H1 (cell line): ENCODE results near the gene NPS. TPM values are rescaled to one million over a fixed set of nuclear protein-coding genes. Genes with fewer than 3 reads are reported as not detected.

Experiments
- CTCF ChIA-PET: fragments of 300-600 bp; sonication (Branson Sonifier 250); formaldehyde crosslinking; loops from one replicate; lab custom pipeline; 2021; ENCODE audit not compliant: partially characterized antibody; lab: Charles Lee
- POLR2A ChIA-PET: fragments of 300-600 bp; sonication (Branson Sonifier 250); formaldehyde crosslinking; loops from one replicate; lab custom pipeline; 2021; ENCODE audit warnings: inconsistent platforms; ENCODE audit not compliant: partially characterized antibody; lab: Charles Lee
- DNase-seq, 2 experiments: peaks; one replicate each; pipeline versions ENCODE4 v3.0.0 to v3.0.0-alpha.2; 2010 to 2022; ENCODE audit warnings: low spot score in 2 of 2, low read depth in 1 of 2, mixed read lengths in 1 of 2
- FAIRE-seq: peaks from 2 replicates; lab custom pipeline; 2011; peaks lifted over from hg19 to GRCh38; lab: Jason Lieb, UNC
- H2AFZ ChIP-seq: 2 replicates; pipeline ENCODE4 v1.8.1; 2012; ENCODE audit warnings: low read length, inconsistent platforms
- H2AK5ac ChIP-seq: 2 replicates; pipeline ENCODE4 v1.6.1; 2013; ENCODE audit warnings: low read depth, low read length
- H2BK120ac ChIP-seq: replicated peaks from 2 replicates; pipeline ENCODE3; 2013; ENCODE audit warnings: low read depth, low read length, inconsistent platforms
- H2BK12ac ChIP-seq: 2 replicates; pipeline ENCODE4 v1.6.1; 2013; ENCODE audit warnings: low read depth, low read length
- H2BK15ac ChIP-seq: 2 replicates; pipeline ENCODE4 v1.6.1; 2013; ENCODE audit warnings: low read length
- H2BK20ac ChIP-seq: 2 replicates; pipeline ENCODE4 v1.6.1; 2013; ENCODE audit warnings: low read length
- H2BK5ac ChIP-seq: 2 replicates; pipeline ENCODE4 v1.6.1; 2013; ENCODE audit warnings: low read depth, low read length
- H3K14ac ChIP-seq: 2 replicates; pipeline ENCODE4 v1.6.1; 2013; ENCODE audit warnings: inconsistent platforms; ENCODE audit not compliant: insufficient read length
- H3K18ac ChIP-seq: 2 replicates; pipeline ENCODE4 v1.6.1; 2013; ENCODE audit warnings: low read length; ENCODE audit errors: extremely low read depth
- H3K23ac ChIP-seq: 2 replicates; pipeline ENCODE4 v1.6.1; 2013; ENCODE audit warnings: inconsistent platforms; ENCODE audit not compliant: insufficient read length
- H3K23me2 ChIP-seq: 2 replicates; pipeline ENCODE4 v1.6.1; 2013; ENCODE audit warnings: low read depth, low read length
- H3K27ac ChIP-seq: 2 replicates; pipeline ENCODE4 v1.6.1; 2011; ENCODE audit warnings: low read depth, low read length, inconsistent platforms
- H3K27me3 ChIP-seq, 4 experiments: replicated peaks in 1 of 4; 1 replicate in 1 of 4; 2 replicates in 3 of 4; pipeline versions ENCODE4 v1.6.1 to v1.8.1; 2011 to 2013; ENCODE audit warnings: low read length in 3 of 4, mild to moderate bottlenecking in 3 of 4, inconsistent platforms in 2 of 4, mixed read lengths in 2 of 4, moderate library complexity in 1 of 4; ENCODE audit not compliant: control insufficient read depth in 3 of 4, insufficient read depth in 3 of 4; ENCODE audit errors: extremely low read depth in 1 of 4
- H3K36me3 ChIP-seq, 4 experiments: 2 replicates each; pipeline versions ENCODE4 v1.6.1 to v1.8.1; 2011 to 2013; ENCODE audit warnings: mild to moderate bottlenecking in 4 of 4, low read length in 3 of 4, moderate library complexity in 2 of 4, control low read depth in 1 of 4, inconsistent platforms in 1 of 4; ENCODE audit not compliant: insufficient read depth in 4 of 4, control insufficient read depth in 2 of 4
- H3K4ac ChIP-seq: replicated peaks from 2 replicates; pipeline ENCODE3; 2013; ENCODE audit warnings: low read length, low read depth, mixed read lengths, inconsistent platforms; ENCODE audit not compliant: insufficient read length
- H3K4me1 ChIP-seq, 4 experiments: replicated peaks in 1 of 4; 1 replicate in 1 of 4; 2 replicates in 3 of 4; pipeline versions ENCODE4 v1.6.1 to v1.8.1; 2011 to 2013; ENCODE audit warnings: low read length in 3 of 4, inconsistent platforms in 2 of 4, mixed read lengths in 1 of 4; ENCODE audit not compliant: insufficient read depth in 4 of 4, control insufficient read depth in 3 of 4
- H3K4me2 ChIP-seq, 2 experiments: 2 replicates each; pipeline versions ENCODE4 v1.6.1 to v1.8.1; 2011 to 2013; ENCODE audit warnings: low read depth in 2 of 2, low read length in 2 of 2, control low read depth in 1 of 2, inconsistent platforms in 1 of 2, mild to moderate bottlenecking in 1 of 2; ENCODE audit not compliant: insufficient read depth in 1 of 2
- H3K4me3 ChIP-seq, 4 experiments: fragments of 200-600, 300-600 bp in 1 of 4; sonication (generic), shearing (Covaris generic), sonication (Bioruptor Twin) in 1 of 4; 2 replicates each; pipeline versions ENCODE4 v1.5.1 to v1.8.1; 2011 to 2016; ENCODE audit warnings: low read length in 4 of 4, low read depth in 3 of 4, control low read depth in 2 of 4, inconsistent platforms in 2 of 4, mild to moderate bottlenecking in 2 of 4, mixed read lengths in 1 of 4, moderate library complexity in 1 of 4; ENCODE audit not compliant: insufficient read depth in 2 of 4; ENCODE audit errors: extremely low read depth in 1 of 4
- H3K56ac ChIP-seq: replicated peaks from 2 replicates; pipeline ENCODE3; 2013; ENCODE audit warnings: low read depth, mild to moderate bottlenecking, mixed read lengths, low read length, inconsistent platforms; ENCODE audit not compliant: insufficient read length
- H3K79me1 ChIP-seq: 2 replicates; pipeline ENCODE4 v1.6.1; 2013; ENCODE audit warnings: low read depth, low read length, control low read depth
- H3K79me2 ChIP-seq, 2 experiments: 2 replicates each; pipeline versions ENCODE4 v1.6.1 to v1.8.1; 2012 to 2013; ENCODE audit warnings: low read length in 2 of 2, mild to moderate bottlenecking in 2 of 2, inconsistent platforms in 1 of 2; ENCODE audit not compliant: insufficient read depth in 2 of 2, control insufficient read depth in 1 of 2
- H3K9ac ChIP-seq, 4 experiments: replicated peaks in 1 of 4; 1 replicate in 1 of 4; 2 replicates in 3 of 4; pipeline versions ENCODE4 v1.6.1 to v1.8.1; 2011 to 2013; ENCODE audit warnings: low read depth in 3 of 4, low read length in 3 of 4, control low read depth in 2 of 4, mild to moderate bottlenecking in 2 of 4, moderate library complexity in 2 of 4, inconsistent platforms in 1 of 4; ENCODE audit errors: extremely low read depth in 1 of 4
- H3K9me3 ChIP-seq, 2 experiments: 2 replicates each; pipeline versions ENCODE4 v1.6.1 to v1.8.1; 2012 to 2013; ENCODE audit warnings: mild to moderate bottlenecking in 2 of 2, moderate library complexity in 2 of 2, control low read depth in 1 of 2, inconsistent platforms in 1 of 2, low read depth in 1 of 2, low read length in 1 of 2, mixed read lengths in 1 of 2; ENCODE audit not compliant: insufficient read depth in 2 of 2
- H4K20me1 ChIP-seq, 2 experiments: replicated peaks in 1 of 2; 2 replicates each; pipeline versions ENCODE3 to v1.8.1; 2011 to 2013; ENCODE audit warnings: inconsistent platforms in 2 of 2, low read length in 2 of 2, mild to moderate bottlenecking in 1 of 2; ENCODE audit not compliant: insufficient read depth in 2 of 2, control insufficient read depth in 1 of 2
- H4K5ac ChIP-seq: 2 replicates; pipeline ENCODE4 v1.6.1; 2013; ENCODE audit warnings: low read length, low read depth, mixed read lengths, inconsistent platforms; ENCODE audit not compliant: insufficient read length
- H4K8ac ChIP-seq: 2 replicates; pipeline ENCODE4 v1.8.0; 2013; ENCODE audit warnings: mild to moderate bottlenecking, moderate library complexity, low read length, inconsistent platforms; ENCODE audit not compliant: insufficient read depth; ENCODE audit errors: extremely low read depth
- H4K91ac ChIP-seq: replicated peaks from 2 replicates; pipeline ENCODE3; 2013; ENCODE audit warnings: low read length, mixed read lengths, inconsistent platforms; ENCODE audit not compliant: insufficient read length
- BACH1 ChIP-seq: IDR thresholded peaks from 2 replicates; pipeline ENCODE4 v1.6.1; 2012; ENCODE audit warnings: low read length, improper control_type of control experiment
- BCL11A ChIP-seq, 2 experiments: IDR thresholded peaks; one replicate each; pipeline ENCODE4 v1.6.1; 2011; ENCODE audit warnings: low read depth in 2 of 2, low read length in 2 of 2, mild to moderate bottlenecking in 2 of 2
- CTCF ChIP-seq, 3 experiments: IDR thresholded peaks; 1 replicate in 2 of 3; 2 replicates in 1 of 3; pipeline versions ENCODE4 v1.5.1 to v1.6.1; 2011; ENCODE audit warnings: low read length in 3 of 3, mild to moderate bottlenecking in 3 of 3, inconsistent platforms in 2 of 3, low read depth in 1 of 3, moderate library complexity in 1 of 3; ENCODE audit not compliant: insufficient read depth in 1 of 3; ENCODE audit errors: control extremely low read depth in 1 of 3
- E2F6 ChIP-seq: IDR thresholded peaks from 2 replicates; pipeline ENCODE4 v1.6.1; 2012; ENCODE audit warnings: inconsistent platforms
- FOSL1 ChIP-seq: IDR thresholded peaks from 2 replicates; pipeline ENCODE4 v1.6.1; 2011; ENCODE audit warnings: mild to moderate bottlenecking, low read depth, low read length, moderate library complexity; ENCODE audit not compliant: insufficient read depth
- KDM4A ChIP-seq: IDR thresholded peaks from one replicate; pipeline ENCODE4 v1.7.1; 2012; ENCODE audit warnings: low read depth, mild to moderate bottlenecking, moderate library complexity, low read length, inconsistent platforms; ENCODE audit not compliant: severe bottlenecking
- KDM5A ChIP-seq: fragments of 200-600 bp; IDR thresholded peaks from 2 replicates; pipeline ENCODE4 v1.7.1; 2012; ENCODE audit warnings: mild to moderate bottlenecking, low read length, inconsistent platforms, mixed read lengths
- POLR2A ChIP-seq, 2 experiments: IDR thresholded peaks; 1 replicate in 1 of 2; 2 replicates in 1 of 2; pipeline ENCODE4 v1.6.1; 2011; ENCODE audit warnings: low read depth in 2 of 2, low read length in 2 of 2, mild to moderate bottlenecking in 2 of 2; ENCODE audit errors: control extremely low read depth in 1 of 2
- SAP30 ChIP-seq: fragments of 300-600 bp; sonication (generic); IDR thresholded peaks from 2 replicates; pipeline ENCODE4 v1.7.1; 2012; ENCODE audit warnings: low read length, moderate library complexity, mild to moderate bottlenecking, inconsistent platforms; ENCODE audit not compliant: insufficient read depth, insufficient replicate concordance
- SIX5 ChIP-seq: IDR thresholded peaks from 2 replicates; pipeline ENCODE4 v1.6.1; 2011; ENCODE audit warnings: mild to moderate bottlenecking, low read depth, low read length
- SRF ChIP-seq: IDR thresholded peaks from 2 replicates; pipeline ENCODE4 v1.6.1; 2011; ENCODE audit warnings: mild to moderate bottlenecking, low read depth, low read length, moderate library complexity
- TEAD4 ChIP-seq: IDR thresholded peaks from 2 replicates; pipeline ENCODE4 v1.6.1; 2012; ENCODE audit warnings: low read depth, low read length, inconsistent platforms, mixed read lengths
- WGBS, 2 experiments: shearing (Covaris generic) in 1 of 2; methylation state at CpG; one replicate each; pipeline versions ENCODE4 v1.1.6 to v1.1.7; 2013 to 2015; ENCODE audit warnings: low lambda C conversion rate in 2 of 2, mixed read lengths in 2 of 2, inconsistent platforms in 1 of 2, low coverage in 1 of 2, missing lambda C conversion rate in 1 of 2; ENCODE audit not compliant: insufficient replicate concordance in 2 of 2, insufficient coverage in 1 of 2, insufficient read length in 1 of 2; ENCODE audit errors: extremely low coverage in 1 of 2, missing lambda C conversion rate in 1 of 2; 5-methylcytosine and 5-hydroxymethylcytosine counted together
- polyA plus RNA-seq, 7 experiments: library from polyadenylated mRNA; depleted of rRNA in 3 of 7; stranded (reverse) in 5 of 7; unstranded in 2 of 7; fragments of >200 nt in 5 of 7; fragments of 200-250 nt in 2 of 7; gene quantifications; 1 replicate in 5 of 7; 2 replicates in 1 of 7; 4 replicates in 1 of 7; pipeline versions ENCODE4 v1.2.1 to v1.2.3, GENCODE V29; 2011 to 2013; ENCODE audit warnings: missing spikeins in 2 of 7, mixed read lengths in 2 of 7
- total RNA-seq: library from RNA; stranded (reverse); fragmentation: NEBNext Ultra II Directional; extraction: Animal tissue kit (Norgen Biotek cat#: 25700); gene quantifications from 2 replicates; pipeline ENCODE4 v1.2.1, GENCODE V29; 2021

The NPS gene
- total and polyA plus RNA-seq, 2 of the 8 experiments (the other 6 are each of a cell fraction or from before 2014, with no cell fraction given): not detected

GRCh38 chr10:127564644-127565043 lies 15.5 kb downstream of the NPS start:
- no peak for FAIRE-seq
- no peak overlapping the region for H2AFZ ChIP-seq
- CTCF ChIA-PET: interaction anchor here (0.6 to 3.1 kb wide), 20 partner anchors 8 to 471 kb away, joined by 3 to 14 read pairs (median 4); partner anchors contain the start of gene NPS
- TF ChIP-seq SRF (no peak), POLR2A (IDR thresholded peaks at IDR 0.05; ENCODE audit: control extremely low read depth in 1 of 2, low read depth in 2 of 2, low read length in 2 of 2) (no peak), BACH1 (no peak), TEAD4 (no peak), SIX5 (no peak), SAP30 (no peak), CTCF (IDR thresholded peaks at IDR 0.05; ENCODE audit: control extremely low read depth in 1 of 3, insufficient read depth in 1 of 3, low read depth in 1 of 3, low read length in 3 of 3) (no peak), BCL11A (IDR thresholded peaks at IDR 0.05; ENCODE audit: low read depth in 2 of 2, low read length in 2 of 2) (no peak), E2F6 (no peak), KDM4A (no peak), FOSL1 (no peak), KDM5A (no peak)

More at GRCh38 chr10:127564644-127565043, 15.5 kb downstream of the NPS start:
- Histone ChIP-seq H2BK12ac (no peak overlapping the region), H3K4ac (no peak overlapping the region), H3K9ac (no peak overlapping the region), H4K8ac (no peak overlapping the region), H2AK5ac (no peak overlapping the region), H4K5ac (no peak overlapping the region), H3K4me3 (no peak overlapping the region), H3K4me2 (no peak overlapping the region), H3K9me3 (no peaks in the 10 kb centered on the region), H4K91ac (no peak overlapping the region), H3K36me3 (no peaks in the 10 kb centered on the region), H3K27me3 (no peaks in the 10 kb centered on the region), H3K18ac (no peak overlapping the region), H3K23me2 (no peaks in the 10 kb centered on the region), H3K56ac (no peak overlapping the region), H2BK5ac (no peak overlapping the region), H3K14ac (no peak overlapping the region), H2BK120ac (no peak overlapping the region), H2BK20ac (no peak overlapping the region), H2BK15ac (no peak overlapping the region), H3K79me2 (no peaks in the 10 kb centered on the region), H3K27ac (no peak overlapping the region), H4K20me1 (no peaks in the 10 kb centered on the region), H3K23ac (no peak overlapping the region), H3K79me1 (no peaks in the 10 kb centered on the region), H3K4me1 (no peaks in the 10 kb centered on the region)
- POLR2A ChIA-PET: interaction anchor here (1.7 kb wide), 1 partner anchor 10 kb away, joined by 3 read pairs; no protein-coding TSS in a partner anchor
- WGBS, 2 experiments: 86% methylated on average over 4 of the region's 4 CpGs; no CpG with 5 or more reads in 1 of the 2 experiments
- DNase-seq: no peak
